Heart right ventricle (tissue), 16 donors: Measurements from ENCODE around the gene PCAT7. TPM values are rescaled to one million over a fixed set of nuclear protein-coding genes. Genes with fewer than 3 reads are reported as not detected.
"Not testable (repeated sequence)": the region's sequence is repeated elsewhere in the genome, so short reads cannot be mapped to it uniquely, and the experiment has no call there.

Source experiments
- ATAC-seq, 8 donors: fragments of 200-7000 bp; cut with Tn5 transposase; one replicate each; pipeline ENCODE4 v1.9.1; 2020; ENCODE audit warnings: mild to moderate bottlenecking in 8 of 8, moderate library complexity in 8 of 8, moderate number of reproducible peaks in 1 of 8
- DNase-seq, 2 donors: peaks; one replicate each; pipeline ENCODE4 v3.0.0-alpha.2; 2020
- H3K27ac ChIP-seq, 10 donors: fragments of 200-600 bp; sonication (generic) in 2 of 10; one replicate each; pipeline versions ENCODE4 v1.5.0 to v1.8.0; 2020 to 2022; ENCODE audit warnings: mild to moderate bottlenecking in 3 of 10
- H3K27me3 ChIP-seq, 7 donors: fragments of 200-600 bp; one replicate each; pipeline ENCODE4 v1.8.0; 2021 to 2022; ENCODE audit warnings: mild to moderate bottlenecking in 2 of 7
- H3K36me3 ChIP-seq, 9 donors: fragments of 200-600 bp; sonication (generic) in 1 of 9; one replicate each; pipeline versions ENCODE4 v1.5.0 to v1.8.0; 2020 to 2022; ENCODE audit warnings: mild to moderate bottlenecking in 2 of 9
- H3K4me1 ChIP-seq, 9 donors: fragments of 200-600 bp; sonication (generic) in 1 of 9; one replicate each; pipeline versions ENCODE4 v1.5.0 to v1.8.0; 2020 to 2022; ENCODE audit warnings: mild to moderate bottlenecking in 4 of 9
- H3K4me3 ChIP-seq, 10 donors: fragments of 200-600 bp; sonication (generic) in 2 of 10; one replicate each; pipeline versions ENCODE4 v1.5.0 to v1.8.0; 2020 to 2022; ENCODE audit warnings: mild to moderate bottlenecking in 7 of 10, moderate library complexity in 2 of 10
- H3K9me3 ChIP-seq, 11 donors: fragments of 200-600 bp in 10 of 11; sonication (generic) in 2 of 11; one replicate each; pipeline versions ENCODE4 v1.5.0 to v1.8.0; 2013 to 2022; ENCODE audit warnings: mild to moderate bottlenecking in 2 of 11, control low read depth in 1 of 11, moderate library complexity in 1 of 11
- CTCF ChIP-seq, 9 donors: fragments of 200-600 bp; sonication (generic) in 2 of 9; IDR thresholded peaks; one replicate each; pipeline versions ENCODE4 v1.5.0 to v1.8.0; 2021 to 2022; ENCODE audit warnings: antibody characterized with exemption in 9 of 9, mild to moderate bottlenecking in 5 of 9, moderate library complexity in 1 of 9
- WGBS, 2 donors: extraction: QIAGEN DNeasy Blood & Tissue Kit; methylation state at CpG; one replicate each; pipeline ENCODE4 v1.1.7; 2013; ENCODE audit warnings: inconsistent platforms in 1 of 2; 5-methylcytosine and 5-hydroxymethylcytosine counted together
- intact Hi-C, 10 donors: fragments of 100-400 bp; cut with DNase I; formaldehyde crosslinking; loops; one replicate each; pipeline versions ENCODE4 v1.11.1 to v1.14.2; 2022
- long read RNA-seq, 3 donors: library from polyadenylated mRNA; unstranded; transcript quantifications; one replicate each; pipeline ENCODE4 v2.0.0, GENCODE V29; 2020 to 2021
- polyA plus RNA-seq, 2 donors: library from polyadenylated mRNA; stranded (reverse); fragments of 200-250 nt; gene quantifications; one replicate each; pipeline ENCODE4 v1.2.3, GENCODE V29; 2013
- total RNA-seq, 10 donors: library from RNA; stranded (reverse); fragmentation: NEBNext Ultra II Directional in 3 of 10; extraction: Animal tissue kit (Norgen Biotek cat#: 25700) in 3 of 10; gene quantifications; one replicate each; pipeline versions ENCODE4 v1.2.1 to v1.2.4, GENCODE V29; 2021 to 2023
- donor health status: Arrhythmogenic right ventricular cardiomyopathy.
- donor health status: ischemic (EF 13 %, LVEDD 7.1; RV severe dilation, severe dysfunction).
- donor health status: healthy with polysubstance abuse.
- donor health status: DM: no; HTN: yes; CAD: no.
- donor health status: DM: no; HTN: no; CAD: no.
- donor health status: ischemic (EF 25% LVEDD 6.9; RV normal size, moderate dysfunction).
- donor health status: ischemic (EF 25% LVEDD 5.7; RV mildly dilated, moderate dysfunction).
- donor health status: healthy.
- donor health status: DM: yes; HTN: yes; CAD: no.
- donor health status: Ischemic cardiomyopathy.
- donor health status: ischemic (EF 35%, LVEDD 5.7; RV mildly dilated, moderate dysfunction).
- donor health status: nonischemic (EF 11% LVEDD 7.7; RV severe dilation, severe dysfunction).
- donor health status: DM: yes; HTN: yes; CAD: no.
- donor health status: PGD.
- donor health status: ischemic (EF 29% LVEDD 5.4; RV normal size, mild dysfunction).
- donor health status: nonischemic (EF 23%, LVEDD 6.1; RV moderate dilation, normal function).

The PCAT7 gene
- total RNA-seq (under 1 TPM in 2 of 10 donors, not detected in 8; 0.13 TPM), polyA plus RNA-seq (not detected)
- long read RNA-seq, donor 1 = 0 reads
- long read RNA-seq, donor 2 = 0 reads
- long read RNA-seq, donor 3 = 0 reads

- Histone ChIP-seq H3K9me3 (no peaks in the 10 kb centered on the region), H3K27ac (no peak within 1 kb of the TSS), H3K27me3 (peaks cover 0 to 7% (median 0%) of the 10 kb centered on the region in 7 donors), H3K4me1 (no peaks in the 10 kb centered on the region), H3K4me3 (no peak within 1 kb of the TSS), H3K36me3 (no peaks in the 10 kb centered on the region)
- intact Hi-C loops = no loop called here
- ATAC-seq (peak in 7 of 8 donors; percentile 28 to 89 (median 77)), DNase-seq (peak in 1 of 2 donors; percentile 21)
- peak in 4 of 9 donors; percentile 15 to 30 (median 28) for TF ChIP-seq CTCF (IDR thresholded peaks at IDR 0.05)
- 82 to 83% methylated on average over 40 of the region's 40 CpGs for WGBS, 2 donors
Observed at GRCh38 chr9:94554439-94555331, at the start of gene PCAT7. Gene PCAT7 (plus strand): TSS chr9:94555083.

DNA sequence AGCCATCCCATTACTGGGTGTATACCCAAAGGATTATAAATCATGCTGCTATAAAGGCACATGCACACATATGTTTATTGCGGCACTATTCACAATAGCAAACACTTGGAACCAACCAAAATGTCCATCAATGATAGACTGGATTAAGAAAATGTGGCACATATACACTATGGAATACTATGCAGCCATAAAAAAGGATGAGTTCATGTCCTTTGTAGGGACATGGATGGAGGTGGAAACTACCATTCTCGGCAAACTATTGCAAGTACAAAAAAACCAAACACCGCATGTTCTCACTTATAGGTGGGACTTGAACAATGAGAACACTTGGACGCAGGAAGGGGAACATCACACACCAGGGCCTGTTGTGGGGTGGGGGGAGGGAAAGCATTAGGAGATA, 48.5 kb upstream of the PCAT7 start:
- ATAC-seq, H3K4me3 ChIP-seq, intact Hi-C loops, H3K36me3 ChIP-seq, H3K4me1 ChIP-seq, DNase-seq, H3K9me3 ChIP-seq, H3K27ac ChIP-seq: not testable (repeated sequence)
- H3K27me3 ChIP-seq = peaks cover 0 to 10% (median 0%) of the 10 kb centered on the region in 7 donors
- 95 to 97% methylated on average over 4 of the region's 4 CpGs for WGBS, 2 donors

DNA sequence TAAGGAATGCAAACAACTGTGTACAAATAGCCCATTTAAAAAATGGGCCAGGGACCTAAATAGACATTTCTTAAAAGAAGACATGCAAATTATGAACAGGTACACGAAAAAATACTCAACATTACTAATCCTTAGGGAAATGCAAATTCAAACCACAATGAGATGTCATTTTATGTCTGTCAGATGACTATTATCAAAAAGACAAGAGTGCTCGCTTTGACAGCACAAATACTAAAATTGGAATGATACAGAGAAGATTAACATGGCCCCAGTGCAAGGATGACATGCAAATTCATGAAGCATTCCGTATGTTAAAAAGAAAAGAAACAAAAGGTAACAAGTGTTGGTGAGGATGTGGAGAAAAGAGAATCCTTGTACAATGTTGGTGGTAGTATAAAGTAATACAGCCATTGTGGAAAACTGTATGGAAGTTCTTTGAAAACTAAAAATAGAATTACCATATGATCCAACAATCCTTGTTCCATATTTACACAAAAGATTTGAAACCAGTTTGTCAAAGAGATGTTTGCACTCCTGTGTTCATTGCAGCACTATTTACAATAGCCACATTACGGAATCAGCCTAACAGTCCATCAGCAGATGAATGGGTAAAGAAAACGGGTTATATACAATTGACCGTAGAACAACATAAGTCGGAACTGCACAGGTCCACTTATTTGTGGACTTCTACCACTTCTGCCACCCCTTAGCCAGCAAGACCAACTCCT, 47.2 kb upstream of the PCAT7 start:
- Histone ChIP-seq H3K4me3 (no peak overlapping the region), H3K27me3 (peaks cover 0 to 10% (median 0%) of the 10 kb centered on the region in 7 donors), H3K9me3 (peaks cover 0 to 5% (median 0%) of the 10 kb centered on the region in 11 donors), H3K27ac (no peak overlapping the region), H3K4me1 (no peaks in the 10 kb centered on the region), H3K36me3 (no peaks in the 10 kb centered on the region)
- no peak for ATAC-seq
- TF ChIP-seq CTCF (IDR thresholded peaks at IDR 0.05) = no peak
- 85 to 89% methylated on average over 7 of the region's 7 CpGs for WGBS, 2 donors
- intact Hi-C loops = no loop called here
- no peak for DNase-seq

GRCh38 chr9:94511134-94511954, 43.5 kb upstream of the PCAT7 start:
- TF ChIP-seq CTCF (IDR thresholded peaks at IDR 0.05) = no peak
- no peaks in the 10 kb centered on the region for H3K9me3 ChIP-seq
- no peak overlapping the region for H3K4me3 ChIP-seq
- no peaks in the 10 kb centered on the region for H3K36me3 ChIP-seq
- no peak for ATAC-seq
- no peak for DNase-seq
- H3K27me3 ChIP-seq = peaks cover 0 to 4% (median 0%) of the 10 kb centered on the region in 7 donors
- H3K4me1 ChIP-seq = no peaks in the 10 kb centered on the region
- intact Hi-C loops = no loop called here
- no peak overlapping the region for H3K27ac ChIP-seq
- 61 to 65% methylated on average over 6 of the region's 6 CpGs for WGBS, 2 donors
